GM19240 (cell line): Measurements from ENCODE around the gene ADCYAP1R1.

Experiments
- DNase-seq: peaks from one replicate; pipeline ENCODE4 v3.0.0; 2011; ENCODE audit warnings: low spot score; ENCODE audit not compliant: insufficient read length

The ADCYAP1R1 gene

GRCh38 chr7:31036924-31037323, 15.2 kb upstream of the ADCYAP1R1 start:
- DNase-seq, result no peak

- no peak for DNase-seq
Observed at GRCh38 chr7:31043051-31043471, 9.0 kb upstream of the ADCYAP1R1 start.

- no peak for DNase-seq
Observed at GRCh38 chr7:31044529-31044928, 7.6 kb upstream of the ADCYAP1R1 start.

- DNase-seq, result no peak
Observed at GRCh38 chr7:31046723-31047122, 5.4 kb upstream of the ADCYAP1R1 start.

- DNase-seq, result no peak
Observed at GRCh38 chr7:31047313-31048146, 4.6 kb upstream of the ADCYAP1R1 start.

- no peak for DNase-seq
Observed at GRCh38 chr7:31049005-31049765, 2.9 kb upstream of the ADCYAP1R1 start.

GRCh38 chr7:31052487-31052840, 356 bp downstream of the ADCYAP1R1 start:
- DNase-seq, result no peak

- no peak for DNase-seq
Observed at GRCh38 chr7:31052841-31053601, 913 bp downstream of the ADCYAP1R1 start.

GRCh38 chr7:31053986-31054385, 1.9 kb downstream of the ADCYAP1R1 start:
- DNase-seq, result no peak

GRCh38 chr7:31054608-31055278, 2.6 kb downstream of the ADCYAP1R1 start:
- no peak for DNase-seq

GRCh38 chr7:31055471-31055870, 3.4 kb downstream of the ADCYAP1R1 start:
- DNase-seq, result no peak

GRCh38 chr7:31056775-31057346, 4.8 kb downstream of the ADCYAP1R1 start:
- no peak for DNase-seq

GRCh38 chr7:31058122-31058521, 6.0 kb downstream of the ADCYAP1R1 start:
- DNase-seq, result no peak

GRCh38 chr7:31058688-31059087, 6.6 kb downstream of the ADCYAP1R1 start:
- DNase-seq, result no peak

GRCh38 chr7:31059551-31059950, 7.4 kb downstream of the ADCYAP1R1 start:
- DNase-seq, result no peak

GRCh38 chr7:31061185-31061584, 9.1 kb downstream of the ADCYAP1R1 start:
- no peak for DNase-seq

- no peak for DNase-seq
Observed at GRCh38 chr7:31062746-31063435, 10.8 kb downstream of the ADCYAP1R1 start.

- DNase-seq, result no peak
Observed at GRCh38 chr7:31065021-31065593, 13.0 kb downstream of the ADCYAP1R1 start.

- DNase-seq, result no peak
Observed at GRCh38 chr7:31065840-31066239, 13.7 kb downstream of the ADCYAP1R1 start.

- DNase-seq, result no peak
Observed at GRCh38 chr7:31066516-31067130, 14.5 kb downstream of the ADCYAP1R1 start.
